IMR-90 (cell line): ENCODE results near the gene STYK1. TPM values are rescaled to one million over a fixed set of nuclear protein-coding genes. Genes with fewer than 3 reads are reported as not detected.

ENCODE experiments used
- ATAC-seq: fragments of 200-7000 bp; cut with Tn5 transposase; 2 replicates; pipeline ENCODE4 v1.9.1; 2020; ENCODE audit warnings: low read depth, mild to moderate bottlenecking, moderate library complexity
- BruUV-seq: library from RNA; stranded (reverse); fragments of 400-500 nt; replicated peaks from 2 replicates; lab custom pipeline; 2021; lab: Mats Ljungman, UMichigan
- CTCF ChIA-PET: fragments of 300-600 bp; formaldehyde crosslinking; extraction: SDS; loops from one replicate; lab custom pipeline; 2021; ENCODE audit warnings: antibody characterized with exemption; lab: Yijun Ruan, JAX
- POLR2A ChIA-PET: fragments of 300-600 bp; sonication (Branson Sonifier 250); formaldehyde crosslinking; loops from one replicate; lab custom pipeline; 2022; ENCODE audit warnings: antibody characterized with exemption; ENCODE audit not compliant: unreplicated experiment; lab: Charles Lee
- DNase-seq: peaks from one replicate; pipeline ENCODE4 v3.0.0; 2013
- H2AFZ ChIP-seq: replicated peaks from 2 replicates; pipeline ENCODE3; 2013; ENCODE audit warnings: low read length, mild to moderate bottlenecking; ENCODE audit not compliant: poor library complexity
- H2AK5ac ChIP-seq: 2 replicates; pipeline ENCODE4 v1.6.1; 2013; ENCODE audit warnings: low read depth, low read length, inconsistent platforms
- H2AK9ac ChIP-seq: replicated peaks from 2 replicates; pipeline ENCODE3; 2013; ENCODE audit warnings: mild to moderate bottlenecking, low read depth, low read length, moderate library complexity; ENCODE audit not compliant: poor library complexity
- H2BK120ac ChIP-seq: 2 replicates; pipeline ENCODE4 v1.6.1; 2013; ENCODE audit warnings: low read depth, low read length, inconsistent platforms
- H2BK15ac ChIP-seq: 3 replicates; pipeline ENCODE4 v1.6.1; 2013; ENCODE audit warnings: low read depth, low read length, inconsistent platforms
- H2BK20ac ChIP-seq: 2 replicates; pipeline ENCODE4 v1.6.1; 2013; ENCODE audit warnings: low read depth, mild to moderate bottlenecking, inconsistent platforms, low read length, moderate library complexity
- H2BK5ac ChIP-seq: 2 replicates; pipeline ENCODE4 v1.6.1; 2013; ENCODE audit warnings: mild to moderate bottlenecking, low read depth, low read length, inconsistent platforms; ENCODE audit not compliant: poor library complexity, severe bottlenecking
- H3K14ac ChIP-seq: replicated peaks from 2 replicates; pipeline ENCODE4 v1.6.1; 2013; ENCODE audit warnings: low read depth, low read length, inconsistent platforms
- H3K18ac ChIP-seq: 2 replicates; pipeline ENCODE4 v1.6.1; 2013; ENCODE audit warnings: low read depth, low read length, control low read depth
- H3K23ac ChIP-seq: 2 replicates; pipeline ENCODE4 v1.6.1; 2013; ENCODE audit warnings: low read depth, low read length, inconsistent platforms
- H3K27ac ChIP-seq: 2 replicates; pipeline ENCODE4 v1.5.1; 2013; ENCODE audit warnings: mild to moderate bottlenecking, control low read depth, low read length; ENCODE audit not compliant: insufficient read depth
- H3K27me3 ChIP-seq: 2 replicates; pipeline ENCODE4 v1.6.1; 2013; ENCODE audit warnings: low read length; ENCODE audit not compliant: control insufficient read depth, insufficient read depth
- H3K36me3 ChIP-seq: 2 replicates; pipeline ENCODE4 v1.6.1; 2013; ENCODE audit warnings: low read length, mixed read lengths; ENCODE audit not compliant: control insufficient read depth, insufficient read depth
- H3K4ac ChIP-seq: 2 replicates; pipeline ENCODE4 v1.6.1; 2013; ENCODE audit warnings: low read depth, low read length, inconsistent platforms
- H3K4me1 ChIP-seq: 2 replicates; pipeline ENCODE4 v1.6.1; 2013; ENCODE audit warnings: low read length, mixed read lengths; ENCODE audit not compliant: control insufficient read depth, insufficient read depth
- H3K4me2 ChIP-seq: 2 replicates; pipeline ENCODE4 v1.6.1; 2013; ENCODE audit warnings: low read depth, mild to moderate bottlenecking, control low read depth, low read length, moderate library complexity
- H3K4me3 ChIP-seq: 2 replicates; pipeline ENCODE4 v1.5.1; 2013; ENCODE audit warnings: low read depth, mild to moderate bottlenecking, control low read depth, low read length, moderate library complexity; ENCODE audit not compliant: insufficient read depth
- H3K56ac ChIP-seq: 2 replicates; pipeline ENCODE4 v1.6.1; 2013; ENCODE audit warnings: low read length, inconsistent platforms; ENCODE audit not compliant: insufficient read depth; ENCODE audit errors: extremely low read depth
- H3K79me1 ChIP-seq, 2 experiments: 2 replicates each; pipeline ENCODE4 v1.6.1; 2013; ENCODE audit warnings: low read length in 2 of 2, inconsistent platforms in 1 of 2, low read depth in 1 of 2
- H3K9ac ChIP-seq: 2 replicates; pipeline ENCODE4 v1.6.1; 2013; ENCODE audit warnings: low read depth, low read length, control low read depth
- H3K9me1 ChIP-seq: 2 replicates; pipeline ENCODE4 v1.6.1; 2013; ENCODE audit warnings: low read length, inconsistent platforms; ENCODE audit not compliant: insufficient read depth
- H3K9me3 ChIP-seq: 2 replicates; pipeline ENCODE4 v1.6.1; 2013; ENCODE audit warnings: low read length; ENCODE audit not compliant: control insufficient read depth, insufficient read depth
- H4K20me1 ChIP-seq: 2 replicates; pipeline ENCODE4 v1.6.1; 2013; ENCODE audit warnings: low read length, inconsistent platforms; ENCODE audit not compliant: insufficient read depth
- H4K5ac ChIP-seq: 2 replicates; pipeline ENCODE4 v1.6.1; 2013; ENCODE audit warnings: mild to moderate bottlenecking, low read depth, low read length, control low read depth
- H4K8ac ChIP-seq, 2 experiments: 2 replicates each; pipeline ENCODE4 v1.6.1; 2013; ENCODE audit warnings: low read depth in 2 of 2, low read length in 2 of 2, control low read depth in 1 of 2, inconsistent platforms in 1 of 2
- H4K91ac ChIP-seq: 2 replicates; pipeline ENCODE4 v1.6.1; 2013; ENCODE audit warnings: low read depth, low read length, inconsistent platforms; ENCODE audit not compliant: insufficient read depth
- CHD1 ChIP-seq: IDR thresholded peaks from 2 replicates; pipeline ENCODE4 v1.6.1; 2012; ENCODE audit warnings: low read depth, low read length, improper control_type of control experiment
- RAD21 ChIP-seq: IDR thresholded peaks from 2 replicates; pipeline ENCODE4 v1.6.1; 2012; ENCODE audit warnings: low read length, improper control_type of control experiment
- SMC3 ChIP-seq: fragments of 150-350 bp; IDR thresholded peaks from 2 replicates; pipeline ENCODE4 v1.6.1; 2016; ENCODE audit warnings: low read depth, mild to moderate bottlenecking, antibody characterized with exemption, low read length, moderate library complexity
- WGBS, 2 experiments: methylation state at CpG; one replicate each; pipeline versions ENCODE4 v1.1.5 to v1.1.7; 2013; ENCODE audit warnings: missing lambda C conversion rate in 2 of 2; ENCODE audit not compliant: insufficient read length in 1 of 2; ENCODE audit errors: extremely low coverage in 2 of 2; 5-methylcytosine and 5-hydroxymethylcytosine counted together
- dilution Hi-C: fragments of 300-500 bp; cut with HindIII; formaldehyde crosslinking; loops from one replicate; pipeline ENCODE4 v1.14.3; 2018; ENCODE audit warnings: low sequenced_read_pairs; ENCODE audit not compliant: unreplicated experiment
- in situ Hi-C: fragments of 300-500 bp; cut with MboI; formaldehyde crosslinking; loops from 3 replicates; pipeline ENCODE4 v1.14.3; 2019; ENCODE audit warnings: low sequenced_read_pairs, inconsistent platforms, mixed read lengths
- intact Hi-C: fragments of 100-400 bp; cut with micrococcal nuclease; formaldehyde crosslinking; loops from 2 replicates; pipeline ENCODE4 v1.10.0; 2022
- polyA plus RNA-seq, 3 experiments: library from polyadenylated mRNA; depleted of rRNA; stranded (reverse); fragments of >200 nt; gene quantifications; 2 replicates each; pipeline ENCODE4 v1.2.3, GENCODE V29; 2012; ENCODE audit warnings: low replicate concordance in 1 of 3
- total RNA-seq: library from RNA; depleted of rRNA; stranded (reverse); fragments of >200 nt; gene quantifications from 2 replicates; pipeline ENCODE4 v1.2.3, GENCODE V29; 2012

The STYK1 gene
- total and polyA plus RNA-seq, 2 of the 4 experiments (the other 2 are of a cell fraction): 0.36 to 0.72 TPM

- H3K27me3 ChIP-seq: no peaks in the 10 kb centered on the region
- H2BK15ac ChIP-seq: no peak overlapping the region
- H3K9ac ChIP-seq: no peak overlapping the region
- H3K9me3 ChIP-seq: no peaks in the 10 kb centered on the region
- no peak overlapping the region for H3K56ac ChIP-seq
- no TSS peak for BruUV-seq
- H2AK9ac ChIP-seq: no peak overlapping the region
- H2BK5ac ChIP-seq: no peak overlapping the region
- ChIA-PET CTCF (no interaction called here), POLR2A (no interaction called here)
- no peaks in the 10 kb centered on the region for H3K79me1 ChIP-seq
- no peak overlapping the region for H3K18ac ChIP-seq
- H2BK120ac ChIP-seq: no peak overlapping the region
- no peak overlapping the region for H3K4ac ChIP-seq
- H2AK5ac ChIP-seq: no peak overlapping the region
- in situ Hi-C loops (no loop called here), dilution Hi-C loops (no loop called here), intact Hi-C loops (loop anchor here (5.0 kb wide), 1 partner anchor 43 kb away; no protein-coding TSS in a partner anchor)
- no peak overlapping the region for H2AFZ ChIP-seq
- WGBS, 2 experiments: no CpG with 5 or more reads among the region's 3 CpGs
- no peak overlapping the region for H2BK20ac ChIP-seq
- DNase-seq (no peak), ATAC-seq (no peak)
- no peaks in the 10 kb centered on the region for H4K20me1 ChIP-seq
- H3K27ac ChIP-seq: no peak overlapping the region
- H4K8ac ChIP-seq: no peak overlapping the region
- H3K4me1 ChIP-seq: no peaks in the 10 kb centered on the region; the same call in 1 of the 2 replicates
- H3K4me3 ChIP-seq: no peak overlapping the region
- H3K9me1 ChIP-seq: no peaks in the 10 kb centered on the region
- H3K14ac ChIP-seq: no peak overlapping the region
- no peak overlapping the region for H4K5ac ChIP-seq
- H3K23ac ChIP-seq: no peak overlapping the region
- no peak for TF ChIP-seq SMC3
- no peak for TF ChIP-seq CHD1
- no peak for TF ChIP-seq RAD21
- no peak overlapping the region for H4K91ac ChIP-seq
- H3K36me3 ChIP-seq: no peaks in the 10 kb centered on the region
- H3K4me2 ChIP-seq: no peak overlapping the region
These were observed 49.2 kb downstream of the STYK1 start for GRCh38 chr12:10624605-10625004.
